ENCODE results near the gene MED12.

The MED12 gene

GRCh38 chrX:71107762-71108360, 10.5 kb upstream of the MED12 start:
- peak; percentile 46 for DNase-seq

- DNase-seq, result no peak
Measured at GRCh38 chrX:71109051-71109450, 9.3 kb upstream of the MED12 start.

- peak; percentile 75 for DNase-seq
Measured at GRCh38 chrX:71111141-71111843, 7.1 kb upstream of the MED12 start, which contains the start of gene IL2RG. IL2RG (minus strand) TSS chrX:71111577; CDS start chrX:71111539, 38 bp downstream.

GRCh38 chrX:71111921-71112431, 6.4 kb upstream of the MED12 start:
- DNase-seq, result no peak

GRCh38 chrX:71117358-71117757, 1.0 kb upstream of the MED12 start:
- DNase-seq, result no peak

- DNase-seq, result no peak
Measured at GRCh38 chrX:71118985-71119535, 664 bp downstream of the MED12 start.

GRCh38 chrX:71128166-71128833, 9.9 kb downstream of the MED12 start:
- DNase-seq, result no peak

- DNase-seq, result peak; percentile 82
Measured at GRCh38 chrX:71128915-71129765, 10.7 kb downstream of the MED12 start.

- no peak for DNase-seq
Measured at GRCh38 chrX:71131510-71131909, 13.1 kb downstream of the MED12 start.

GRCh38 chrX:71140440-71140839, 22.0 kb downstream of the MED12 start:
- no peak for DNase-seq

- no peak for DNase-seq
Measured at GRCh38 chrX:71143508-71143907, 25.1 kb downstream of the MED12 start.

GRCh38 chrX:71144651-71145050, 26.3 kb downstream of the MED12 start, which contains the start of gene NLGN3:
NLGN3 (plus strand) TSS chrX:71144841; CDS start chrX:71147750, 2,909 bp downstream.
- no peak for DNase-seq

GRCh38 chrX:71147496-71148277, 29.3 kb downstream of the MED12 start:
- DNase-seq, result no peak

- no peak for DNase-seq
Measured at GRCh38 chrX:71148278-71148663, 29.9 kb downstream of the MED12 start.

- no peak for DNase-seq
Measured at GRCh38 chrX:71151366-71151765, 33.0 kb downstream of the MED12 start.

GRCh38 chrX:71154196-71154595, 35.8 kb downstream of the MED12 start:
- no peak for DNase-seq

GRCh38 chrX:71154641-71155040, 36.2 kb downstream of the MED12 start:
- no peak for DNase-seq

GRCh38 chrX:71158603-71159002, 40.2 kb downstream of the MED12 start:
- DNase-seq, result no peak

- DNase-seq, result no peak
Measured at GRCh38 chrX:71159335-71159734, 40.9 kb downstream of the MED12 start.

GRCh38 chrX:71160475-71160874, 42.1 kb downstream of the MED12 start:
- DNase-seq, result no peak

GRCh38 chrX:71162981-71163380, 44.6 kb downstream of the MED12 start:
- DNase-seq, result no peak

- DNase-seq, result no peak
Measured at GRCh38 chrX:71164071-71164470, 45.7 kb downstream of the MED12 start.
